ENCODE results near the gene CLTB. TPM values are rescaled to one million over a fixed set of nuclear protein-coding genes. Genes with fewer than 3 reads are reported as not detected.

CLTB gene
- total and polyA plus RNA-seq, 8 donors: 41.0 to 128 (median 51.9) TPM

GRCh38 chr5:176355400-176356178 is 60.8 kb downstream of the CLTB start:
- no peak for ATAC-seq
- DNase-seq: no peak
- Histone ChIP-seq H3K27me3 (no peaks in the 10 kb centered on the region), H3K36me3 (peaks cover 0 to 82% of the 10 kb centered on the region in 2 donors), H3K4me1 (peaks cover 8 to 16% of the 10 kb centered on the region in 2 donors), H3K4me3 (no peak overlapping the region), H3K27ac (no peak overlapping the region), H3K9me3 (no peaks in the 10 kb centered on the region)
- intact Hi-C loops (cut with DNase I): no loop called here
- no peak for TF ChIP-seq CTCF (IDR thresholded peaks at IDR 0.05)

GRCh38 chr5:176353533-176353932 is 62.8 kb downstream of the CLTB start:
- H3K27ac ChIP-seq: no peak overlapping the region

DNA sequence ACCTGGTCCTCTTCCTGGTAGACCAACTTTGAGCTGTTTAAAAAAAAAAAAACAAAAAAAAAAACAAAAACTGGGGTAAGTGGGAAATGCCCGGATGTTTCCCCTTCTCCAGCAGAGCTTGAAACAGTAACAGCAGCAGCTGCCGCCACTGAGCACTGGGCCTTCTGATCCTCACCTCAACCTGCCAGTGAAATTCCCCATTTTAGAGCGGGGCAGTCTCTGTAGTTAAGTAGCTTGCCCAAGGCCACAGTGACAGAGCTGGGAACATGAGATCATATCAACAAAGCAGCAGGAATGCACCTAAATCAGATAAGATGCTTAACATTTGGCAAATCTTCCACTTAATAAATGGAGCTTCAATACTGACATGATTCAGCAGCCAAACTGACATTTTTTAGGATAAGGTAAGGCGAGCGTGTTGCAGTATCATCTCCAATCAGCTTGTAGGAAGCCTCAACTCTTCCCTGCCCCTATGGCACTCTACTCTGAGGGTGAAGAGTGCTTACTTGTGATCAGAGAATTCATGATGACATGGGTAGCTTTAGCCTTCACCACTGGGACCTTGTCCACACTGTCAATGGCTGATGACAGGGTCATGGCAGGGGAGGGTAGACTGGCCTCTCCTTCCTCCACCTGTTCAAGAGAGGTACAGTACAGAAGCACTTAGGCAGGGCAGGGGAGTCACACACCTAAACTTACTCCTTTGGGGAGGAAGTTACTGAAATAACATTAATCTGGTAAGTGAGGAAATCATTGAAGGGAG is 64.0 kb downstream of the CLTB start:
- Histone ChIP-seq H3K4me1 (peaks cover 4% of the 10 kb centered on the region in 2 donors), H3K36me3 (peaks cover 0 to 100% of the 10 kb centered on the region in 2 donors), H3K27ac (no peak overlapping the region), H3K9me3 (no peaks in the 10 kb centered on the region), H3K4me3 (no peak overlapping the region), H3K27me3 (no peaks in the 10 kb centered on the region)
- ATAC-seq (no peak), DNase-seq (peak in 1 of 4 donors; percentile 9)
- intact Hi-C loops (cut with DNase I): no loop called here
- no peak for TF ChIP-seq CTCF (IDR thresholded peaks at IDR 0.05)

More at GRCh38 chr5:176353533-176353932, 62.8 kb downstream of the CLTB start:
- Histone ChIP-seq H3K4me3 (no peak overlapping the region), H3K27me3 (no peaks in the 10 kb centered on the region), H3K4me1 (peaks cover 4% of the 10 kb centered on the region in 2 donors), H3K9me3 (no peaks in the 10 kb centered on the region), H3K36me3 (peaks cover 0 to 100% of the 10 kb centered on the region in 2 donors)
- no peak for TF ChIP-seq CTCF (IDR thresholded peaks at IDR 0.05)
- intact Hi-C loops (cut with DNase I): no loop called here
- ATAC-seq (no peak), DNase-seq (no peak)

DNA sequence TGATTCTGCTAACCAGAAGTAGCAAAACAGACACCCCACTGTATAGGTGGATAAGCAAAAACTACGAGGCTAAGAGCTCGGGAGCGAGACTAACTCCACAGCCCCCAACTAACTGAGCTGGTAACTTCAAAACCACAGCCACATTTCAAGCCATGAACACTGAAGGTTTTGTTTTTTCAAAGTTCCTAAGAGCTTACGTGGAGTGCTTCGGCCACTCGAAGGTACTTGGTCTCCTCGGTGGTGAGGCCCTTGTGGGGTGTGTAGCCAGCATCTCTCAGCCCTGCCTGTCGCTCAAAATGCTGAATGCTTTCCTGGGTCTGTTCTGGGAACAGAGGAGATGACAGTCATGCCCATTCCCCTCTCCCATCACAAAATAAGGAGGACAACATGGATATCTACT is 65.9 kb downstream of the CLTB start:
- Histone ChIP-seq H3K9me3 (no peaks in the 10 kb centered on the region), H3K4me1 (peaks cover 4% of the 10 kb centered on the region in 2 donors), H3K27ac (no peak overlapping the region), H3K4me3 (no peak overlapping the region), H3K27me3 (no peaks in the 10 kb centered on the region), H3K36me3 (peaks cover 0 to 100% of the 10 kb centered on the region in 2 donors)
- DNase-seq (peak in 2 of 4 donors; percentile 43 to 74), ATAC-seq (peak; percentile 95)
- no peak for TF ChIP-seq CTCF (IDR thresholded peaks at IDR 0.05)
- intact Hi-C loops (cut with DNase I): no loop called here
